Parathyroid adenoma (tissue), 2 donors: Measurements from ENCODE around the gene SLC22A31.
A peak's percentile ranks its signal among the peaks of the same experiment; 100 is the strongest.
"Not testable (repeated sequence)": the region's sequence is repeated elsewhere in the genome, so short reads cannot be mapped to it uniquely, and the experiment has no call there.

Experiments
- H2AFZ ChIP-seq: fragments of 300-600 bp; sonication (generic); one replicate; pipeline ENCODE4 v1.7.0; 2017; ENCODE audit warnings: antibody characterized with exemption, mild to moderate bottlenecking
- H3K27ac ChIP-seq: fragments of 300-600 bp; sonication (generic); one replicate; pipeline ENCODE4 v1.7.0; 2017
- H3K27me3 ChIP-seq: fragments of 300-600 bp; sonication (generic); one replicate; pipeline ENCODE4 v1.7.0; 2017; ENCODE audit warnings: low read length; ENCODE audit not compliant: control insufficient read depth, insufficient read depth
- H3K36me3 ChIP-seq: fragments of 300-600 bp; sonication (generic); one replicate; pipeline ENCODE4 v1.7.0; 2017; ENCODE audit warnings: low read length; ENCODE audit not compliant: control insufficient read depth, insufficient read depth
- H3K4me1 ChIP-seq: fragments of 300-600 bp; sonication (generic); one replicate; pipeline ENCODE4 v1.7.0; 2017; ENCODE audit warnings: control low read depth
- H3K4me2 ChIP-seq: fragments of 300-600 bp; sonication (generic); one replicate; pipeline ENCODE4 v1.7.0; 2017; ENCODE audit warnings: low read length
- H3K4me3 ChIP-seq: fragments of 300-600 bp; sonication (generic); one replicate; pipeline ENCODE4 v1.7.0; 2017; ENCODE audit warnings: low read depth, low read length
- H3K79me2 ChIP-seq: fragments of 300-600 bp; sonication (generic); one replicate; pipeline ENCODE4 v1.7.0; 2017; ENCODE audit warnings: control low read depth
- H3K9ac ChIP-seq: fragments of 300-600 bp; sonication (generic); one replicate; pipeline ENCODE4 v1.7.0; 2017; ENCODE audit warnings: mild to moderate bottlenecking
- H3K9me3 ChIP-seq: fragments of 300-600 bp; sonication (generic); one replicate; pipeline ENCODE4 v1.7.0; 2017; ENCODE audit warnings: low read length; ENCODE audit not compliant: control insufficient read depth
- TF ChIP-seq, protein P1 (sequence below): fragments of 300-600 bp; sonication (generic); IDR thresholded peaks from one replicate; pipeline ENCODE4 v1.7.0; 2017; ENCODE audit warnings: antibody characterized with exemption, mild to moderate bottlenecking
- donor health status: primary hyperparathyroidism.

The SLC22A31 gene

DNA sequence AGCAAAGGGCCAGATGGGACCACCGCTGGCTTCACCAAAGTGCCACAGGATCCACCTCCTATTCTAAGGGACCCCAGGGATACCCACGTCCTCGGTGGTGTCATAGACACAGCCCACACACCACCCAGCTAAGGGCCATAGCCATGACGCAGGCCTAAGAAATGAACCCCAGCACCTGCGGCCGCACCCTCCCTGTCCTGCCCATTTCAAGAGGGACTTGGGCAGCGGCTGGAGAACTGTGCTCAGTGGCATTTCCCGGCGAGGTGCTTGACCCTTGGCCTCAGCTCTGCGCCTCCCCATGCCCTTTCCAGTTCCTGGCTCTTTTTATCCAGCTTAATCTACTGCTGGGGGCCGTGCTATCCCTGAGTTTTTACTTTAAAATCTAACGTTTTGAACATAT, 44.4 kb upstream of the SLC22A31 start:
- Histone ChIP-seq H3K4me2 (no peak overlapping the region), H3K4me3 (no peak overlapping the region), H3K27me3 (no peaks in the 10 kb centered on the region), H2AFZ (no peak overlapping the region), H3K9ac (no peak overlapping the region), H3K27ac (no peak overlapping the region), H3K4me1 (no peaks in the 10 kb centered on the region), H3K9me3 (no peaks in the 10 kb centered on the region), H3K79me2 (no peaks in the 10 kb centered on the region), H3K36me3 (no peaks in the 10 kb centered on the region)
- TF ChIP-seq, protein P1, sequence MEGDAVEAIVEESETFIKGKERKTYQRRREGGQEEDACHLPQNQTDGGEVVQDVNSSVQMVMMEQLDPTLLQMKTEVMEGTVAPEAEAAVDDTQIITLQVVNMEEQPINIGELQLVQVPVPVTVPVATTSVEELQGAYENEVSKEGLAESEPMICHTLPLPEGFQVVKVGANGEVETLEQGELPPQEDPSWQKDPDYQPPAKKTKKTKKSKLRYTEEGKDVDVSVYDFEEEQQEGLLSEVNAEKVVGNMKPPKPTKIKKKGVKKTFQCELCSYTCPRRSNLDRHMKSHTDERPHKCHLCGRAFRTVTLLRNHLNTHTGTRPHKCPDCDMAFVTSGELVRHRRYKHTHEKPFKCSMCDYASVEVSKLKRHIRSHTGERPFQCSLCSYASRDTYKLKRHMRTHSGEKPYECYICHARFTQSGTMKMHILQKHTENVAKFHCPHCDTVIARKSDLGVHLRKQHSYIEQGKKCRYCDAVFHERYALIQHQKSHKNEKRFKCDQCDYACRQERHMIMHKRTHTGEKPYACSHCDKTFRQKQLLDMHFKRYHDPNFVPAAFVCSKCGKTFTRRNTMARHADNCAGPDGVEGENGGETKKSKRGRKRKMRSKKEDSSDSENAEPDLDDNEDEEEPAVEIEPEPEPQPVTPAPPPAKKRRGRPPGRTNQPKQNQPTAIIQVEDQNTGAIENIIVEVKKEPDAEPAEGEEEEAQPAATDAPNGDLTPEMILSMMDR = no peak

DNA sequence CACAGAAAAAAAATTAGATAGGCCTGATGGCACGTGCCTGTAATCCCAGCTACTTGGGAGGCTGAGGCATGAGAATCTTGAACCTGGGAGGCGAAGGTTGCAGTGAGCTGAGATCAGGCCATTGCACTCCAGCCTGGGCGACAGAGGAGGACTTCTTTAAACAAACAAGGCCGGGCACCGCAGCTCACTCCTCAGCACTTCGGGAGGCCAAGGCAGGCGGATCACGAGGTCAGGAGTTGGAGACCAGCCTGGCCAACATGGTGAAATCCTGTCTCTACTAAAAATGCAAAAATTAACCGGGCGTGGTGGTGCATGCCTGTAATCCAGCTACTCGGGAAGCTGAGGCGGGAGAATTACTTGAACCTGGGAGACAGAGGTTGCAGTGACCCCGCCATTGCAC, 43.9 kb upstream of the SLC22A31 start:
- not testable (repeated sequence) for H3K9ac ChIP-seq, H3K9me3 ChIP-seq, H3K27me3 ChIP-seq, H3K79me2 ChIP-seq, H2AFZ ChIP-seq, H3K4me3 ChIP-seq, H3K27ac ChIP-seq, H3K4me2 ChIP-seq, H3K4me1 ChIP-seq, H3K36me3 ChIP-seq

DNA sequence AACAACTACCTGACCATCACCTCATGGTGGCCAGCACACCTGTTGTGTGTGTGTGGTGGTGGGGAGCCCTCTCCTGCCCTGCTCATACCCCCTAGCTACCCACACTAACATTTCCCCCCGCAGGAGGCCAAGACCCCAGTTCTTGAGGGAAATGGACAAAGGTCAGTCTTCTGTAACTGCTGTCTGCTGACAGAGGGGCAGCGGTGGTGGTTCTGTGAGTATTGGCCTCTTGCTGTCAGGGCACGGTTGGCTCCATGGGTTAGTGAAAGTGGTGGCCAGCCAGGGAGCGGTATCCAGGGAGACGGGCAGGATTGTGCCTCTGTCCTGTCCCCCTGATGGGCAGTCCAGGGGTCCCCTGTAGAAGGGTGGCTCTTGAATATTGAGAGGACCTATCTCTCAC, 43.3 kb upstream of the SLC22A31 start:
- Histone ChIP-seq H3K36me3 (no peaks in the 10 kb centered on the region), H2AFZ (no peak overlapping the region), H3K4me2 (no peak overlapping the region), H3K4me3 (no peak overlapping the region), H3K79me2 (no peaks in the 10 kb centered on the region), H3K27ac (no peak overlapping the region), H3K27me3 (no peaks in the 10 kb centered on the region), H3K9ac (no peak overlapping the region), H3K9me3 (no peaks in the 10 kb centered on the region), H3K4me1 (no peaks in the 10 kb centered on the region)
- TF ChIP-seq, protein P1 = no peak

DNA sequence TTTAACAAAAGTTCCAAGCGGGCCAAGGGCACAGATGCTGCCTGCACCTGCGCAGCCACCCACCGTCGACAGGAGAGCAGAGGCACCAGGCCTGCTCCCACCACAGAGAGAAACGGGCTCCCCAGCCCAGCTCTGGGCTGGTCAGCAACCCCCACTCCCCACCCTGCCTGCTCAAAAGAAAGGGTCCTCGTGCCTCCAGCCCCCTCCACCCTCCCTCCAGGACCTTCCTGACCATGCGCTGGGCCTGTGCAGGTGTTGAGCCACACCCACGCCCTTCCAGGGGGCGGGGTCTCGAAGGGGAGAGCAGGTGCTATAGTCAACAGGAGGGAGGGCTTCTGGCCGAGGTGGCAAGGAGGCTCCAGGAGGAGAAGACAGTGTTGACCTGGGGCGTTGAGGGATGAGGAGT, 42.5 kb upstream of the SLC22A31 start:
- H2AFZ ChIP-seq = no peak overlapping the region
- H3K36me3 ChIP-seq = no peaks in the 10 kb centered on the region
- H3K9ac ChIP-seq = no peak overlapping the region
- no peaks in the 10 kb centered on the region for H3K4me1 ChIP-seq
- no peak overlapping the region for H3K4me2 ChIP-seq
- no peak overlapping the region for H3K27ac ChIP-seq
- H3K79me2 ChIP-seq = no peaks in the 10 kb centered on the region
- no peaks in the 10 kb centered on the region for H3K27me3 ChIP-seq
- TF ChIP-seq, protein P1 = no peak
- H3K9me3 ChIP-seq = no peaks in the 10 kb centered on the region
- no peak overlapping the region for H3K4me3 ChIP-seq

DNA sequence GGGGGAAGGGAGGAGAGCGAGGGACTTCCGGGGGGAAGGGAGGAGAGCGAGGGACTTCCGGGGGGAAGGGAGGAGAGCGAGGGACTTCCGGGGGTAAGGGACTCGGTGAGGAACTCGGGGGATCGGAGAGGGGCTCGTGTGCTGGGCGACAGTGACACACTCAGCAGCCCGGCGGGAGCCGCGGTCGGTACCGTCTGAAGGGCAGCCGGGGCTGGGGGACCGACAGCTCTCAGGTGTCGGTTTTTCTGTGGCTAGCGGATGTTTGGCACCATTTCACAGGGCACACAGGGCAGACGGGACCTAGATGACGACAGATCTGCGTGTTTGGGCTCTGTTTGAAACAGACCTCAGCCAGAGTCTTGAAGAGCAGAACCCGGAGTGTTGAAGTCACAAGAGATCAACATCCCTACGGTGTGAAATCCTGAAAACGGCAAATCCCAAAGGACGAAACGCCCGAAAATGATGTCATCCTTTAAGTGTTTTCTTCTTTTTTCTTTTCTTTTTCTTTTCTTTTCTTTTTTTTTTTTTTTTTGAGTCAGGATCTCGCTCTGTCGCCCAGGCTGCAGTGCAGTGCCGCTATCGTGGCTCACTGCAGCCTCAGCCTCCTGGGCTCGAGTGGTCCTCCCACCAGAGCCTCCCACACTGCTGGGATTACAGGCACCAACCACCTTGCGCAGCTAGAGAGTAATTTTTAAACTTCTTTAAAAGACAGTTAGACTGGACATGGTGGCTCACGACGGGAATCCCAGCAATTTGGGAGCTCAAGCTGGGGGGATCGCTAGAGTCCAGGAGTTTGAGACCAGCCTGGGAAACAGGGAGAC, 41.1 kb upstream of the SLC22A31 start:
- peak overlapping the region; percentile 79 for H2AFZ ChIP-seq
- peak overlapping the region; percentile 85 for H3K27ac ChIP-seq
- H3K4me1 ChIP-seq = no peaks in the 10 kb centered on the region
- no peaks in the 10 kb centered on the region for H3K79me2 ChIP-seq
- H3K4me3 ChIP-seq = peak overlapping the region; percentile 96
- H3K27me3 ChIP-seq = no peaks in the 10 kb centered on the region
- TF ChIP-seq, protein P1 = no peak
- peak overlapping the region; percentile 4 for H3K9ac ChIP-seq
- peak overlapping the region; percentile 70 for H3K4me2 ChIP-seq
- H3K36me3 ChIP-seq = no peaks in the 10 kb centered on the region
- no peaks in the 10 kb centered on the region for H3K9me3 ChIP-seq
